Epithelial cell of proximal tubule (primary cell): ENCODE data around the gene KRT17. TPM values are rescaled to one million over a fixed set of nuclear protein-coding genes. Genes with fewer than 3 reads are reported as not detected.
"Not testable (repeated sequence)": the region's sequence is repeated elsewhere in the genome, so short reads cannot be mapped to it uniquely, and the experiment has no call there.

Experiments used
- DNase-seq: peaks from one replicate; pipeline ENCODE4 v3.0.0-alpha.2; 2011; ENCODE audit warnings: low read depth
- H3K4me3 ChIP-seq: 2 replicates; pipeline ENCODE4 v1.5.1; 2011; ENCODE audit warnings: low read depth, mild to moderate bottlenecking, low read length
- total RNA-seq: library from RNA; depleted of rRNA; stranded (reverse); fragments of >200 nt; gene quantifications from 2 replicates; pipeline ENCODE4 v1.2.3, GENCODE V29; 2015
- TF ChIP-seq, protein P1 (sequence below): conservative IDR thresholded peaks from 2 replicates; pipeline ENCODE4 v1.5.1; 2012; ENCODE audit warnings: low read depth, mild to moderate bottlenecking, low read length

Gene KRT17
- total RNA-seq, 1 donor from 2014 or later: 20.8 TPM

DNA sequence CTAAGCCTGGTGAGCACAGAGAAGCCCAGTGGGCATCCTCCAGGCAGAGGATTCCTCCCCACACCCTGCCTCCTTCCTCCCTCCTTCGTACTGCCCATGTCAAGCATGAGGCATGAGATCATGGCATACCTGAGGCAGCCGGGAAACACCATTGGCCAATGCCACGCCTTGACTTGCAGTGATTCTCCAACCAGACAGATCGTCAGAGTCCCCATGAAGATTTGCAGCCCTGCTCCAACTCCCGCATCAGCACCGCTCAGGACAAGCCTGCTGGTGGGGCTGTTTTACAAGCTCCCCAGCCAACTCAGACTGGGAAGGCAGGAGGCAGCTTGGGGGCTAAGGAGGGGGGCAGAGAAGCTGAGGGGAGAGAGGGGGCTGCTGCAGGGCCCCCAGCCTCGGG lies 8.9 kb downstream of the KRT17 start:
- TF ChIP-seq, protein P1, sequence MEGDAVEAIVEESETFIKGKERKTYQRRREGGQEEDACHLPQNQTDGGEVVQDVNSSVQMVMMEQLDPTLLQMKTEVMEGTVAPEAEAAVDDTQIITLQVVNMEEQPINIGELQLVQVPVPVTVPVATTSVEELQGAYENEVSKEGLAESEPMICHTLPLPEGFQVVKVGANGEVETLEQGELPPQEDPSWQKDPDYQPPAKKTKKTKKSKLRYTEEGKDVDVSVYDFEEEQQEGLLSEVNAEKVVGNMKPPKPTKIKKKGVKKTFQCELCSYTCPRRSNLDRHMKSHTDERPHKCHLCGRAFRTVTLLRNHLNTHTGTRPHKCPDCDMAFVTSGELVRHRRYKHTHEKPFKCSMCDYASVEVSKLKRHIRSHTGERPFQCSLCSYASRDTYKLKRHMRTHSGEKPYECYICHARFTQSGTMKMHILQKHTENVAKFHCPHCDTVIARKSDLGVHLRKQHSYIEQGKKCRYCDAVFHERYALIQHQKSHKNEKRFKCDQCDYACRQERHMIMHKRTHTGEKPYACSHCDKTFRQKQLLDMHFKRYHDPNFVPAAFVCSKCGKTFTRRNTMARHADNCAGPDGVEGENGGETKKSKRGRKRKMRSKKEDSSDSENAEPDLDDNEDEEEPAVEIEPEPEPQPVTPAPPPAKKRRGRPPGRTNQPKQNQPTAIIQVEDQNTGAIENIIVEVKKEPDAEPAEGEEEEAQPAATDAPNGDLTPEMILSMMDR: no peak
- DNase-seq: no peak
- H3K4me3 ChIP-seq: no peak overlapping the region

DNA sequence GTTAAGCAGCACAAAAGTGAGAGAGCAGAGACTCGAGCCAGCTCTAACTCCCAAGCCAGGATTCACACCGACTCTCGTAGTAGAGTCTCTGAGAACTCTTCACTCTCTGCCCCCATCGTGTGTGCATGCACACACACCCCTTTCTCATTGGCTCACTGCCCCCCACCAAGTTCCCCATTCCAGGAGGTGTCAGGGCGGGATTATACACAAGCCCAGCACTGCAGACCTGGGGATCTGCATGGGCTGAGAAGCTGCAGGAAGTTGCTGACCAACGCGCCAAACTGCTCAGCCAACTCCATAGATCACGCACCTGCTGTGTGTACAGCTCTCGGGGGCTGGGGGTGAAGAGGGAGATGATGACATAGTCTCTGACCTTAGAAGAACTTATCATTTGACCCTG lies 9.6 kb downstream of the KRT17 start:
- H3K4me3 ChIP-seq, DNase-seq: not testable (repeated sequence)

DNA sequence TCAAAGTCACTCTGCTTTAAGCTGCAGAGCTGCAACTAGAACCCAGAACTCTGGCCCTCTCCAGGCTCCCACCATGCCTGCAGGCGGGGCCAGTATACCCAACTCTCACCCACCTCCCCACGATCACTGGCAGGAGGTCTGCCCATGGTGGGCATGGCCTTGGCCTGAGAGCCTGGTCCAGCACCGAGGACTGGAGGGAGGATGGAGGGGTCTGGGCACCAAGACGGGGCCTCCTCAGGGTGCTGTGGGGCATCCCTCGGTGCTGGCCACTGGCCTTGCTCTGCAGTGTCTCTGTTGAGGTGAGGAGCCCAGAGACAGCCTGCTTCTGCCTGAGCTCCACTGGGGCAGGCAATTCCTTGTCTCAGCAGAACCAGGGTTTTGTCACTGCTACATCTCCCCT lies 10.3 kb downstream of the KRT17 start:
- no peak overlapping the region for H3K4me3 ChIP-seq
- TF ChIP-seq, protein P1: no peak
- no peak for DNase-seq

DNA sequence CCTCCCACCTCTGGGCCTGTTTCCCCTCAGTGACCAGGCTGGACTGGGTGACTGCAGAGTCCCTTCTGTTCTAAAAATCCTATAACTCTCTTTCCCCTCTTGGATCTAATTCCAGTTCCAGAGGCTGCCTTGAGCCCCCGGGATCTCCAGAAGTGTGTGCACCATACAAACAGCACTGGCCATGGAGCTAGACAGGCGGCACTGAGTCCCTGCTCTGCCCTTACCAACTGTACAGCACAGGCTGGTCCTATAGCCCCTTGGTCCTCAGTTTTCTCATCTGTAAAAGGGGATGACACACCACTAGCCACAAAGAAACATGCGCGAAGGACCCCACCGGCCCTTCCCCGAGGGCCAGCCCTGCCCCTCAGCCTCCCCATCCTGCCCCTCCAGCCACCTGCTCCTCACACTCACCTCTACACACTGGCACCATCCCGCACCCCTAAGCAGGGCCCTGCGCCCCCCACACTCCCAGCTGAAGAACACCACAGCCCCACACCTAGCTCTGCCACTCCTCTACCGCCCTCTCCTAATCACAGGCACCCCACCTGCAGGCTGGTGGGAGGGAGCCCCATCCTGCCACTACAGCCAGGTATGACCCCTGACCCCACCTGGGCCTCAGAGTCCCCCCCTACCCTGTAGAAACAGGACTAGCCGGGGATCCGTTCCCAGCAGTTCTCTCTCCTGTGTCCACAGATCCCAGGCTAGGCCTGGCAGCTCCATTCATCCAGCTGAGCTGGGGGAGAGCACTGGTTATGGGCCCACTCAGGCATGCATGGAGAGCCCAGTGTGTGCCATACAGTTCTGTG lies 10.9 kb downstream of the KRT17 start:
- DNase-seq: no peak
- H3K4me3 ChIP-seq: no peak overlapping the region
- TF ChIP-seq, protein P1: no peak

DNA sequence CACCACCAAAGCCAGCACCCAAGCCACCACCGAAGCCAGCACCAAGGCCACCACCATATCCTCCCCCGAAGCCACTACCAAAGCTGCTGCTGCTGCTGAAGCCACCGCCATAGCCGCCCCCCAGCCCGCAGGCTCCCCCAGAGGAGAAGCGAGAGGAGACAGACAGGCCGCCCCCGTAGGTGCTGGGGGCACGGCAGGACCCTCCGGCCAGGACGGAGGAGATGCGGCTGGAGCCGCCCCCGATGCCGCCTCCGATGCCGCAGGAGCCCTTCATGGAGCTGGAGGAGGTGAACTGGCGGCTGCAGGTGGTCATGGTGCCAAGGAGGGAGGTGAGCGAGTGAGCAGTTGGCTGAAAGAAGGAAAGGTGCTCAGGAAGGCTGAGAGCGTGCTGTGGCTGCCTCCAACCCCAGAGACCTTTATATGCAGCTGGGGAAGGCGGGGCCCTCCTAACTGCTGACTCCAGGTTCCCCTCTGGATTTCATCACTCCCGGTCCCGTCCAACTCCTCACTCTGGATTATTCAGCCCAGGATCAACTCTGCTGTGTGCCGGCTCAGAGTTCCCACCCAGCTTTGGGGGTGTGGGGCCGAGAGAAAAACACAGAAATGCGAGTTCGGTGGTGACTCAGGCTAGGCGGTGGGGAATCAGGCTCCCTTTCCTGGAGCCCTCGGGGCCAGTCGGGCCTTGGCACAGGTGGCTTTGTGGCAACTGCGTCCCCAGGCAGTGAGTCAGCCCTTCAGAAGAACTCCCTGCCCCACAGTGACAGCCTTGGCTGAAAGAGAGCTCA lies 11.8 kb downstream of the KRT17 start, which contains the start of gene KRT16:
Gene KRT16, minus strand, starts transcription at position 392 of the 785 bp plus-strand sequence. Its CDS starts 79 bp downstream, at position 313.
- DNase-seq, H3K4me3 ChIP-seq: not testable (repeated sequence)

DNA sequence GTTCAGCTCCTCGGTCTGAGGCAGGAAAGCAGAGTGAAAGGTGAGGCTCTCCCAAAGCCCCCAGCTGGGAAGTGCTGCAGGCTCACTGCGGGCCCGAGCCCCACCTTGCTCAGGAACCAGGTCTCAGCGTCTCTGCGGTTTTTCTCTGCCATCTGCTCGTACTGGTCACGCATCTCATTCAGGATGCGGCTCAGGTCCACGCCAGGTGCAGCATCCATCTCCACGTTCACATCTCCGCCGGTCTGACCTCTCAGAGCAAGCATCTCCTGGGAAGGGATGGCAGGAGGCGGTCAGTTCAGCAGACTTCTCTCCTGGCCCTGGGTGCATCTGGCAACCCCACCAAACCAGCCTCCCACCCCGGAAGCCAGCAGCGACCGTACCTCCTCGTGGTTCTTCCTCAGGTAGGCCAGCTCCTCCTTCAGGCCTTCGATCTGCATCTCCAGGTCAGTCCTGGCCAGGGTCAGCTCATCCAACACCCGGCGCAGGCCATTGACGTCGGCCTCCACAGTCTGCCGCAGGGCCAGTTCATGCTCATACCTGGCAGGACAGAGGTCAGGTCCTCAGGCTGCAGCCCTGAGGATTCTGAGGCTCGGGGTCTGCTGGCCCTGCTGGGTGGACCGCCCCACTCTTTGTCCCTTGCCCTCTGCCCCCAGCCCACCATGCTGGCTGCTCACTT lies 13.3 kb downstream of the KRT17 start:
- no peak for DNase-seq
- TF ChIP-seq, protein P1: no peak
- no peak overlapping the region for H3K4me3 ChIP-seq

DNA sequence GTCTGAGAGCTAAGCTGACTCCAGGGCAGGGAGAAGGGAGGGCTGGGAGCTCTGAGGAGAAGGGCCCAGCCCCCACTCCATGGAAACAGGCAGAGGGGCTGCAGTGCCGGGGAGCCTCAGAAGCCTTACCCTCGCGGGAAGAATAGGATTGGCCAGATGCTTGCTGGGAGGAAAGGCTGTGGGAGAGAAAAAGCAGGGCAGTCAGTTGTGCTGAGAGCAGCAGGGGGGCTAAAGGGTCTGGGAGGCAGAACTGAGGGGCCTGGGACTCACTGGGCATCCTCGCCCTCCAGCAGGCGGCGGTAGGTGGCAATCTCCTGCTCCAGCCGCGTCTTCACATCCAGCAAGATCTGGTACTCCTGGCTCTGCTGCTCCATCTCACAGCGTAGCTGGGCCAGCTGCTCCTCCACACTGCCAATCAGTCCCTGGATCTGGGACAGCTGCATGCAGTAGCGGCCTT lies 14.3 kb downstream of the KRT17 start:
- not testable (repeated sequence) for DNase-seq, H3K4me3 ChIP-seq

DNA sequence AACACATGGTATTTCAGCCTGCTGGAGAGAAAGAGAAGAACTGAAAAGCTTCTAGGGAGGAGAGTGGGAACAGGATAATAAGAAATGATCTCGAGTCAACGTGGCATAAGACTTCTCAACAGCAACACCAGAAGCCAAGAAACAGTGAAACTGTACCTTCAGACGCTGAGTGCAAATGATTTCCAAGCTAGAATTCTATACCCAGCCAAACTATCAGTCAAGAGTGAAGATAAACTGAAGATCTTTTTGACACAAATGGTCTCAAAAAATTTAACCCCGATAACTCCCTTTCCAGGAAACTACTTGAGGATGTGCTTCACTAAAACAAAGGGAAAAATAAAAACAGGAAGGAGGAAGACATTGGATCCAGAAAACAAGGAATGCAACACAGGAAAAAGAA lies 17.4 kb downstream of the KRT17 start:
- not testable (repeated sequence) for DNase-seq, H3K4me3 ChIP-seq
